H1 (cell line): ENCODE results near the gene CLMP. TPM values are rescaled to one million over a fixed set of nuclear protein-coding genes. Genes with fewer than 3 reads are reported as not detected.

Source experiments
- CTCF ChIA-PET: fragments of 300-600 bp; sonication (Branson Sonifier 250); formaldehyde crosslinking; loops from one replicate; lab custom pipeline; 2021; ENCODE audit not compliant: partially characterized antibody; lab: Charles Lee
- POLR2A ChIA-PET: fragments of 300-600 bp; sonication (Branson Sonifier 250); formaldehyde crosslinking; loops from one replicate; lab custom pipeline; 2021; ENCODE audit warnings: inconsistent platforms; ENCODE audit not compliant: partially characterized antibody; lab: Charles Lee
- DNase-seq, 2 experiments: peaks; one replicate each; pipeline versions ENCODE4 v3.0.0 to v3.0.0-alpha.2; 2010 to 2022; ENCODE audit warnings: low spot score in 2 of 2, low read depth in 1 of 2, mixed read lengths in 1 of 2
- FAIRE-seq: peaks from 2 replicates; lab custom pipeline; 2011; peaks lifted over from hg19 to GRCh38; lab: Jason Lieb, UNC
- H2AFZ ChIP-seq: 2 replicates; pipeline ENCODE4 v1.8.1; 2012; ENCODE audit warnings: low read length, inconsistent platforms
- H2AK5ac ChIP-seq: 2 replicates; pipeline ENCODE4 v1.6.1; 2013; ENCODE audit warnings: low read depth, low read length
- H2BK120ac ChIP-seq: replicated peaks from 2 replicates; pipeline ENCODE3; 2013; ENCODE audit warnings: low read depth, low read length, inconsistent platforms
- H2BK12ac ChIP-seq: 2 replicates; pipeline ENCODE4 v1.6.1; 2013; ENCODE audit warnings: low read depth, low read length
- H2BK15ac ChIP-seq: 2 replicates; pipeline ENCODE4 v1.6.1; 2013; ENCODE audit warnings: low read length
- H2BK20ac ChIP-seq: 2 replicates; pipeline ENCODE4 v1.6.1; 2013; ENCODE audit warnings: low read length
- H2BK5ac ChIP-seq: 2 replicates; pipeline ENCODE4 v1.6.1; 2013; ENCODE audit warnings: low read depth, low read length
- H3K14ac ChIP-seq: 2 replicates; pipeline ENCODE4 v1.6.1; 2013; ENCODE audit warnings: inconsistent platforms; ENCODE audit not compliant: insufficient read length
- H3K18ac ChIP-seq: 2 replicates; pipeline ENCODE4 v1.6.1; 2013; ENCODE audit warnings: low read length; ENCODE audit errors: extremely low read depth
- H3K23ac ChIP-seq: 2 replicates; pipeline ENCODE4 v1.6.1; 2013; ENCODE audit warnings: inconsistent platforms; ENCODE audit not compliant: insufficient read length
- H3K23me2 ChIP-seq: 2 replicates; pipeline ENCODE4 v1.6.1; 2013; ENCODE audit warnings: low read depth, low read length
- H3K27ac ChIP-seq: 2 replicates; pipeline ENCODE4 v1.6.1; 2011; ENCODE audit warnings: low read depth, low read length, inconsistent platforms
- H3K27me3 ChIP-seq, 4 experiments: replicated peaks in 1 of 4; 1 replicate in 1 of 4; 2 replicates in 3 of 4; pipeline versions ENCODE4 v1.6.1 to v1.8.1; 2011 to 2013; ENCODE audit warnings: low read length in 3 of 4, mild to moderate bottlenecking in 3 of 4, inconsistent platforms in 2 of 4, mixed read lengths in 2 of 4, moderate library complexity in 1 of 4; ENCODE audit not compliant: control insufficient read depth in 3 of 4, insufficient read depth in 3 of 4; ENCODE audit errors: extremely low read depth in 1 of 4
- H3K36me3 ChIP-seq, 4 experiments: 2 replicates each; pipeline versions ENCODE4 v1.6.1 to v1.8.1; 2011 to 2013; ENCODE audit warnings: mild to moderate bottlenecking in 4 of 4, low read length in 3 of 4, moderate library complexity in 2 of 4, control low read depth in 1 of 4, inconsistent platforms in 1 of 4; ENCODE audit not compliant: insufficient read depth in 4 of 4, control insufficient read depth in 2 of 4
- H3K4ac ChIP-seq: replicated peaks from 2 replicates; pipeline ENCODE3; 2013; ENCODE audit warnings: low read length, low read depth, mixed read lengths, inconsistent platforms; ENCODE audit not compliant: insufficient read length
- H3K4me1 ChIP-seq, 4 experiments: replicated peaks in 1 of 4; 1 replicate in 1 of 4; 2 replicates in 3 of 4; pipeline versions ENCODE4 v1.6.1 to v1.8.1; 2011 to 2013; ENCODE audit warnings: low read length in 3 of 4, inconsistent platforms in 2 of 4, mixed read lengths in 1 of 4; ENCODE audit not compliant: insufficient read depth in 4 of 4, control insufficient read depth in 3 of 4
- H3K4me2 ChIP-seq, 2 experiments: 2 replicates each; pipeline versions ENCODE4 v1.6.1 to v1.8.1; 2011 to 2013; ENCODE audit warnings: low read depth in 2 of 2, low read length in 2 of 2, control low read depth in 1 of 2, inconsistent platforms in 1 of 2, mild to moderate bottlenecking in 1 of 2; ENCODE audit not compliant: insufficient read depth in 1 of 2
- H3K4me3 ChIP-seq, 4 experiments: fragments of 200-600, 300-600 bp in 1 of 4; sonication (generic), shearing (Covaris generic), sonication (Bioruptor Twin) in 1 of 4; 2 replicates each; pipeline versions ENCODE4 v1.5.1 to v1.8.1; 2011 to 2016; ENCODE audit warnings: low read length in 4 of 4, low read depth in 3 of 4, control low read depth in 2 of 4, inconsistent platforms in 2 of 4, mild to moderate bottlenecking in 2 of 4, mixed read lengths in 1 of 4, moderate library complexity in 1 of 4; ENCODE audit not compliant: insufficient read depth in 2 of 4; ENCODE audit errors: extremely low read depth in 1 of 4
- H3K56ac ChIP-seq: replicated peaks from 2 replicates; pipeline ENCODE3; 2013; ENCODE audit warnings: low read depth, mild to moderate bottlenecking, mixed read lengths, low read length, inconsistent platforms; ENCODE audit not compliant: insufficient read length
- H3K79me1 ChIP-seq: 2 replicates; pipeline ENCODE4 v1.6.1; 2013; ENCODE audit warnings: low read depth, low read length, control low read depth
- H3K79me2 ChIP-seq, 2 experiments: 2 replicates each; pipeline versions ENCODE4 v1.6.1 to v1.8.1; 2012 to 2013; ENCODE audit warnings: low read length in 2 of 2, mild to moderate bottlenecking in 2 of 2, inconsistent platforms in 1 of 2; ENCODE audit not compliant: insufficient read depth in 2 of 2, control insufficient read depth in 1 of 2
- H3K9ac ChIP-seq, 4 experiments: replicated peaks in 1 of 4; 1 replicate in 1 of 4; 2 replicates in 3 of 4; pipeline versions ENCODE4 v1.6.1 to v1.8.1; 2011 to 2013; ENCODE audit warnings: low read depth in 3 of 4, low read length in 3 of 4, control low read depth in 2 of 4, mild to moderate bottlenecking in 2 of 4, moderate library complexity in 2 of 4, inconsistent platforms in 1 of 4; ENCODE audit errors: extremely low read depth in 1 of 4
- H3K9me3 ChIP-seq, 2 experiments: 2 replicates each; pipeline versions ENCODE4 v1.6.1 to v1.8.1; 2012 to 2013; ENCODE audit warnings: mild to moderate bottlenecking in 2 of 2, moderate library complexity in 2 of 2, control low read depth in 1 of 2, inconsistent platforms in 1 of 2, low read depth in 1 of 2, low read length in 1 of 2, mixed read lengths in 1 of 2; ENCODE audit not compliant: insufficient read depth in 2 of 2
- H4K20me1 ChIP-seq, 2 experiments: replicated peaks in 1 of 2; 2 replicates each; pipeline versions ENCODE3 to v1.8.1; 2011 to 2013; ENCODE audit warnings: inconsistent platforms in 2 of 2, low read length in 2 of 2, mild to moderate bottlenecking in 1 of 2; ENCODE audit not compliant: insufficient read depth in 2 of 2, control insufficient read depth in 1 of 2
- H4K5ac ChIP-seq: 2 replicates; pipeline ENCODE4 v1.6.1; 2013; ENCODE audit warnings: low read length, low read depth, mixed read lengths, inconsistent platforms; ENCODE audit not compliant: insufficient read length
- H4K8ac ChIP-seq: 2 replicates; pipeline ENCODE4 v1.8.0; 2013; ENCODE audit warnings: mild to moderate bottlenecking, moderate library complexity, low read length, inconsistent platforms; ENCODE audit not compliant: insufficient read depth; ENCODE audit errors: extremely low read depth
- H4K91ac ChIP-seq: replicated peaks from 2 replicates; pipeline ENCODE3; 2013; ENCODE audit warnings: low read length, mixed read lengths, inconsistent platforms; ENCODE audit not compliant: insufficient read length
- CTCF ChIP-seq, 3 experiments: IDR thresholded peaks; 1 replicate in 2 of 3; 2 replicates in 1 of 3; pipeline versions ENCODE4 v1.5.1 to v1.6.1; 2011; ENCODE audit warnings: low read length in 3 of 3, mild to moderate bottlenecking in 3 of 3, inconsistent platforms in 2 of 3, low read depth in 1 of 3, moderate library complexity in 1 of 3; ENCODE audit not compliant: insufficient read depth in 1 of 3; ENCODE audit errors: control extremely low read depth in 1 of 3
- JUN ChIP-seq: IDR thresholded peaks from 2 replicates; pipeline ENCODE4 v1.6.1; 2011; ENCODE audit warnings: low read depth, mild to moderate bottlenecking, improper control_type of control experiment, low read length
- POLR2A ChIP-seq, 2 experiments: IDR thresholded peaks; 1 replicate in 1 of 2; 2 replicates in 1 of 2; pipeline ENCODE4 v1.6.1; 2011; ENCODE audit warnings: low read depth in 2 of 2, low read length in 2 of 2, mild to moderate bottlenecking in 2 of 2; ENCODE audit errors: control extremely low read depth in 1 of 2
- RAD21 ChIP-seq, 2 experiments: IDR thresholded peaks in 1 of 2; conservative IDR thresholded peaks in 1 of 2; 2 replicates each; pipeline ENCODE4 v1.6.1; 2011; ENCODE audit warnings: low read depth in 2 of 2, low read length in 2 of 2, improper control_type of control experiment in 1 of 2, inconsistent platforms in 1 of 2, mild to moderate bottlenecking in 1 of 2, moderate library complexity in 1 of 2
- RNF2 ChIP-seq: fragments of 200-900, 300-1000 bp; sonication (generic); IDR thresholded peaks from 2 replicates; pipeline ENCODE4 v1.7.1; 2016; ENCODE audit warnings: borderline replicate concordance, low read depth, mild to moderate bottlenecking, antibody characterized with exemption, low read length; ENCODE audit not compliant: poor library complexity, severe bottlenecking; ENCODE audit errors: missing control alignments
- SRF ChIP-seq: IDR thresholded peaks from 2 replicates; pipeline ENCODE4 v1.6.1; 2011; ENCODE audit warnings: mild to moderate bottlenecking, low read depth, low read length, moderate library complexity
- TBP ChIP-seq: IDR thresholded peaks from 2 replicates; pipeline ENCODE4 v1.6.1; 2011; ENCODE audit warnings: low read depth, low read length, improper control_type of control experiment
- TEAD4 ChIP-seq: IDR thresholded peaks from 2 replicates; pipeline ENCODE4 v1.6.1; 2012; ENCODE audit warnings: low read depth, low read length, inconsistent platforms, mixed read lengths
- WGBS, 2 experiments: shearing (Covaris generic) in 1 of 2; methylation state at CpG; one replicate each; pipeline versions ENCODE4 v1.1.6 to v1.1.7; 2013 to 2015; ENCODE audit warnings: low lambda C conversion rate in 2 of 2, mixed read lengths in 2 of 2, inconsistent platforms in 1 of 2, low coverage in 1 of 2, missing lambda C conversion rate in 1 of 2; ENCODE audit not compliant: insufficient replicate concordance in 2 of 2, insufficient coverage in 1 of 2, insufficient read length in 1 of 2; ENCODE audit errors: extremely low coverage in 1 of 2, missing lambda C conversion rate in 1 of 2; 5-methylcytosine and 5-hydroxymethylcytosine counted together
- polyA plus RNA-seq, 7 experiments: library from polyadenylated mRNA; depleted of rRNA in 3 of 7; stranded (reverse) in 5 of 7; unstranded in 2 of 7; fragments of >200 nt in 5 of 7; fragments of 200-250 nt in 2 of 7; gene quantifications; 1 replicate in 5 of 7; 2 replicates in 1 of 7; 4 replicates in 1 of 7; pipeline versions ENCODE4 v1.2.1 to v1.2.3, GENCODE V29; 2011 to 2013; ENCODE audit warnings: missing spikeins in 2 of 7, mixed read lengths in 2 of 7
- total RNA-seq: library from RNA; stranded (reverse); fragmentation: NEBNext Ultra II Directional; extraction: Animal tissue kit (Norgen Biotek cat#: 25700); gene quantifications from 2 replicates; pipeline ENCODE4 v1.2.1, GENCODE V29; 2021

CLMP gene
- total and polyA plus RNA-seq, 2 of the 8 experiments (the other 6 are each of a cell fraction or from before 2014, with no cell fraction given) = 9.9 to 24.1 TPM

- Histone ChIP-seq H3K23ac (no peak overlapping the region), H2BK20ac (no peak overlapping the region), H3K23me2 (no peaks in the 10 kb centered on the region), H4K8ac (no peak overlapping the region), H3K4ac (no peak overlapping the region), H4K91ac (no peak overlapping the region), H4K5ac (no peak overlapping the region), H3K79me2 (0 out of 4 replicates have a peak, but pooled peaks cover 0 to 4% of the 10 kb centered on the region in 2 experiments), H2BK12ac (no peak overlapping the region), H3K14ac (no peak overlapping the region), H3K4me2 (no peak overlapping the region), H3K18ac (no peak overlapping the region), H3K9ac (no peak overlapping the region), H4K20me1 (peaks cover 0 to 1% of the 10 kb centered on the region in 2 experiments), H3K27me3 (no peaks in the 10 kb centered on the region), H3K4me3 (no peak overlapping the region), H3K27ac (no peak overlapping the region), H2BK5ac (no peak overlapping the region), H2AFZ (no peak overlapping the region), H2BK15ac (no peak overlapping the region), H3K36me3 (no peaks in the 10 kb centered on the region), H3K79me1 (no peaks in the 10 kb centered on the region; the same call in none of the 2 replicates), H3K4me1 (peaks cover 0 to 5% (median 2%) of the 10 kb centered on the region in 4 experiments; a peak in 3 of 7 replicates), H3K9me3 (no peaks in the 10 kb centered on the region), H2AK5ac (no peak overlapping the region; the same call in 1 of the 2 replicates), H3K56ac (no peak overlapping the region), H2BK120ac (no peak overlapping the region)
- POLR2A ChIA-PET = interaction anchor here (1.1 to 2.3 kb wide), 4 partner anchors 16 to 61 kb away, joined by 3 to 8 read pairs (median 8); partner anchors contain the start of gene CLMP
- DNase-seq = peak; percentile 43 to 88
- 30% methylated on average over 10 of the region's 10 CpGs; no CpG with 5 or more reads in 1 of the 2 experiments for WGBS, 2 experiments
- TF ChIP-seq CTCF (IDR thresholded peaks at IDR 0.05; ENCODE audit: control extremely low read depth in 1 of 3, insufficient read depth in 1 of 3, low read depth in 1 of 3, low read length in 3 of 3) = peak; percentile 78 to 96 (median 93)
- TF ChIP-seq RAD21 (IDR thresholded peaks at IDR 0.05 in 1 of 2, conservative IDR thresholded peaks at IDR 0.05 in 1 of 2; ENCODE audit: low read depth in 2 of 2, low read length in 2 of 2) = peak; percentile 72 to 78
- no peak for TF ChIP-seq RNF2
- no peak for TF ChIP-seq JUN
- TF ChIP-seq POLR2A (IDR thresholded peaks at IDR 0.05; ENCODE audit: control extremely low read depth in 1 of 2, low read depth in 2 of 2, low read length in 2 of 2) = no peak
- TF ChIP-seq SRF = peak; percentile 83
- TF ChIP-seq TEAD4 = peak; percentile 17; the same call in 1 of the 2 replicates
- peak; percentile 44; the same call in 1 of the 2 replicates for TF ChIP-seq TBP
- FAIRE-seq = peak; percentile 98
- CTCF ChIA-PET = interaction anchor here (0.7 to 9.8 kb wide), 36 partner anchors 11 to 117 kb away, joined by 3 to 170 read pairs (median 6); no protein-coding TSS in a partner anchor
Observed at GRCh38 chr11:123166071-123166559, 28.9 kb downstream of the CLMP start.
